Activated CD4-positive, CD25-positive, alpha-beta regulatory T cell treated with anti-CD3 and anti-CD28 coated beads, Interleukin-2, amount 50 U/mL, for 24 hours (primary cell): Measurements from ENCODE around the gene ACSF2.
A peak's percentile ranks its signal among the peaks of the same experiment; 100 is the strongest.

Experiments
- ATAC-seq, 2 donors: fragments of 150-1000 bp; cut with Tn5 transposase; one replicate each; pipeline ENCODE4 v1.10.0; 2021; ENCODE audit warnings: mild to moderate bottlenecking in 1 of 2, moderate library complexity in 1 of 2

ACSF2 gene

GRCh38 chr17:50478391-50479381 is 52.7 kb downstream of the ACSF2 start, which contains the start of gene RSAD1:
RSAD1 (plus strand) TSS chr17:50478860; CDS start chr17:50478885, 25 bp downstream.
- ATAC-seq, result peak; percentile 91 to 94

GRCh38 chr17:50479522-50480141 is 53.6 kb downstream of the ACSF2 start:
- peak; percentile 49 to 50 for ATAC-seq

DNA sequence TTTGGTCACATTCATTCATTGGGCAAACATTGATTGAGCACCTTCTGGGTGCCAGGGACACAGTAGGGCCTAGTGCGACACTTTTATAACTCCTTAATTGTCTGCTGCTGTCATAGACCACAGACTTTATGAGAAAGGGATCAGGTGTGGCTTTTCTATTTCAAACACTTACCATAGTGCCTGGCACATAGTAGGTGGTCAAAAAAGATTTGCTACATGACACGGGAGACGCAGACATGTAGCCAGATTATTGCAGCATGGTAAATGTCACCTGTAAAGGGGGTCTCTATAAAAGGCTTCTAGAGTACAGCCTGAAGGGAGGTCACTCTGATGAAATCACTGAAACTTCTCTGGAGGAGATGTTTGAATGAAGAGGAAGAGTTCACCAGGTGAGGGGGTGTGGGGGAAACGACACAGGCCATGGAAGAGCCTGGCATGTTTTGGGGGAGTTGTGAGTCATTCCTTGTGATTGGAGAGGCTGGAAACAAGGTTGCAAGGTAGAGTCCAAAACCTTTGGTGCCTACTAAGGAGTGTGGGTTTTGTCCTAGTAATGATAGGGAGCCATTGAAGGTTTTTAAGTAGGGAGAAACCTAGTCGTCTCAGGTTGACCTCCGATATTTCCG is 54.2 kb downstream of the ACSF2 start:
- no peak for ATAC-seq

GRCh38 chr17:50480854-50481490 is 55.0 kb downstream of the ACSF2 start:
- ATAC-seq, result no peak

- ATAC-seq, result no peak
These were observed 55.6 kb downstream of the ACSF2 start for GRCh38 chr17:50481648-50482047.

DNA sequence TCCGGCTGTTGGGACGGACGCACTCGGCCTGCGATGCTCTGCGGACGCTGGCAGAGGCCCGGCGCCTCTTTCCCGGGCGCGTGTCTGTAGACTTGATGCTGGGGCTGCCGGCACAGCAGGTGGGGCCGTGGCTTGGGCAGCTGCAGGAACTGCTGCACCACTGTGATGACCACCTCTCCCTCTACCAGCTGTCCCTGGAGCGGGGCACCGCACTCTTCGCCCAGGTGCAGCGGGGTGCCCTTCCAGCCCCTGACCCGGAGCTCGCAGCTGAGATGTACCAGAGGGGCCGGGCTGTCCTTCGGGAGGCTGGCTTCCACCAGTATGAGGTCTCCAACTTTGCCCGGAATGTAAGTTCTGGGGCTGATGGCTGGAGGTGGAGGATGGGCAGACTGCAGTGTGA is 56.1 kb downstream of the ACSF2 start:
- ATAC-seq, result no peak

DNA sequence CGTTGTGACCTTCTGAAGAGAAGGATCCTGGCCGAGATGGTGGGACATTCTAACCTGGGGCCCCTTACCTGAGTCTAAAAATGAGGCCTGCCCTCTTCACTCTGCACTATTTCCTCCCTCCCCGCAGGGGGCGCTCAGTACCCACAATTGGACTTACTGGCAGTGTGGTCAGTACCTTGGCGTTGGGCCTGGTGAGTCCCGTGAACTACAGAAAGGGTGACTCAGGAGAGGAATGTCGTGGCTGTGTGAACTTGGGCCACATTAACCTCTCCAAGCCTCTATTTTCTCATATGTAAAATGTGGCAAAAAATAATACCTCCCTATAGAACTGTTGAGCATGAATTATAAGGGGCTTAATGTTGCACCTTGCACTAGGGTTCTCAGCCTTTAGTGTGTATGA is 56.5 kb downstream of the ACSF2 start:
- peak; percentile 15 to 22 for ATAC-seq

GRCh38 chr17:50483266-50483665 is 57.2 kb downstream of the ACSF2 start:
- ATAC-seq, result no peak

DNA sequence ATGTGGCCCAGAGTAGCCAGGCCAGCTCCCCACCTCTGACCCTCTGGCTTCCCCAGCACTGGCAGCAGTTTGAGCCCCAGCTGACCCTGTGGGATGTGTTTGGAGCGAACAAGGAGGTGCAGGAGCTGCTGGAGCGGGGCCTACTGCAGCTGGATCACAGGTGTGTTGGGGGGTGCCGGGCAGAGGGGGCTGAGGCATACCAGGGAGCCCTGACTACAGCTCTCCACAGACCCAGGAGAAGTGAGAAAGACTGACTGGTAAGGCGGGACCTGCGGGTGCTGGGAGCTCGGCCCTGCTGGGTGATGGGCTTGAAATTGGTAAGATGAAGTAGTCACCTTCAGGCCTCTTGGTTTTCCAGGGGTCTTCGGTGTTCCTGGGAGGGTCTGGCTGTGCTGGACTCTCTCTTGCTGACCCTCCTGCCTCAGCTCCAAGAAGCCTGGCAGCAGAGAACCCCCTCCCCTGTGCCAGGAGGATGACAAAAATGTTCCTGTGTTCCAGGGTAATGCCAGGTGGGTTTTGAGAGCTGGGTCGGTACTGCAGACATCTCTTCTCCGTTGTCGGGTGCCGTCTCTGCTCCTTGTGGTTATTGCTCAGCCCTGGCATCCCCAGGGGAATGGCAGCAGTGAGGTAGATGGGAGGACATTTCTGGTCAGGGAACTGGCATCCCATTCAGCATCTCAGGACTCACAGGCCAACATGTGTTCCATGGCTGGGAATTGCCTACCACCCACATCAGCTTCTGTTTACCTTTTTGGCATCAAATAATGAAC is 58.6 kb downstream of the ACSF2 start:
- ATAC-seq, result no peak

DNA sequence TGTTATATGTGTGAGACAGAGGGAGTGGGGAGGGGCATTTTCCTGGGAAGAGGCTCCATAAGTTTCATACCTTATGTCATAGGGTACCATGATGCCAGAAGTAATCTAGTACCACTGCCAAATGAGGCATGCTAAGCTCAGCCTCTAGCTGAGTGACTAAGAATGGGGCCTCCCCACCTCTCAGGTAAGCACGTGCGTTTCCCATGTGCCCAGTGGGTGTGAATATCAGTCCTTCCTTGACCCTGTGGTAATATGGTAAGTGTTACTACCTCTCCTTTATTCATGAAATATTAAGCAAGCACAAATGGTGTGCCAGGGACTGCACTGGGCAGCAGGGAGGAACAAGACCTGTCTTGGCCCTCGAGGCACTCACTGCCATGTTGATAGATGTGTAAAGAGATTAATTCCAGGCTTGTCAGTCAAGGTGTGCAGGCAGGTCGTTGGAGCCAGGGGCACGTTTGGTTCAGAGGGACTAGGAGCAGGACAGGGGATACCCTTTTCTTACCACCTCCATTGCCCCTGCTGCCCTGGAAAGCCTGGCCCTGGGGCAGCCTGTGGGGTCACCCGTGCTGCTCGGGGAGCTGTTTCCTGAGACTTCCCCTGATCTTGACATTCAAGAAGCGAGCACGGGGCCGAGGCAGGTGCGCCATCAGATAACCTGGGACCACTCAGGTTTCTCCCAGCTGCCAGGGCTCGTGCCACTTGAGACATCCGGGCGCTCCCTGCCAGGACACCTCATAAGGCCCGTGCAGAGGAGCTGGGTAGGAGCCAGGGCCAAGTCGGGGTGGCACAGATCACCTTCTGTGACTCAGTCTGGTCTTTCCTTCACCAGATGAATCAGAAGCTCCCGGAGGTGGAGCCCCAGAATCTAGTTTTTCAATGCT is 61.4 kb downstream of the ACSF2 start:
- ATAC-seq, result peak in 1 of 2 donors; percentile 48

- no peak for ATAC-seq
These were observed 62.9 kb downstream of the ACSF2 start for GRCh38 chr17:50488880-50489279.

- ATAC-seq, result no peak
These were observed 65.5 kb downstream of the ACSF2 start for GRCh38 chr17:50491505-50491904.

DNA sequence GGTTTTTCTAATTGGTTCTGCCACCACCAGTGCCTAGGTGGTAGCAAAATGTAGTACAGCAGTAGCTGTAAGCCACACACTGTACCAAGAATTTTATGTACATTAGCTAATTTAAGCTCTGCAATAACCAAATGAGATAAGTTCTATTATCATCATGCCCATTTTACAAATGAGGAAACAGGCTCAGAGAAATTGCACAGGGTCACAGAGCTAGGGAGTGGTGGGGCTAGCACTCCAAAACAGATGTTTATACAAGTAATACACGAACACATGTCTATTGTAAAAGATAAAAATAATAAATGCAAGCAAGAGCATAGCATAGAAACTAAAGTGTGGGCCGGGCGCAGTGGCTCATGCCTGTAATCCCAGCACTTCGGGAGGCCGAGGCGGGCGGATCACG is 66.2 kb downstream of the ACSF2 start:
- no peak for ATAC-seq

DNA sequence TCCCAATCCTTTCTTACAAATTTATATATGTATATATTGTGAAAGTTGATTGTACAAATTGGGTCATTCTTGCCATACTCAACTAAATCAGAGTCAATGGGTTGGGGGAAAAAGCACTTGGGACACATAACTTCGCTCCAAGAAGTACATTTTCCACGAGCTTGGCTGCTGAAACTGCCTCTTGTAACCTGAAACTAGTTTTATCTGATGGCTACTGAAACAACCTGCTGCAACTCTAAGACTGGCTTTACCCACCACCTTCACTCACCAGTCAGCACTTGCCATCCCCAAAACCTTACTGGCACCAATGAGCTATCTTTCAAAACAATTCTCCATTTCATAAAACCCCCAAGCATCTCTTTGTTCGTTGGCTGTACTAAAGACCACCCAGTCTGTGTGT is 67.7 kb downstream of the ACSF2 start:
- ATAC-seq, result no peak

- no peak for ATAC-seq
These were observed 69.3 kb downstream of the ACSF2 start for GRCh38 chr17:50495217-50495823.

DNA sequence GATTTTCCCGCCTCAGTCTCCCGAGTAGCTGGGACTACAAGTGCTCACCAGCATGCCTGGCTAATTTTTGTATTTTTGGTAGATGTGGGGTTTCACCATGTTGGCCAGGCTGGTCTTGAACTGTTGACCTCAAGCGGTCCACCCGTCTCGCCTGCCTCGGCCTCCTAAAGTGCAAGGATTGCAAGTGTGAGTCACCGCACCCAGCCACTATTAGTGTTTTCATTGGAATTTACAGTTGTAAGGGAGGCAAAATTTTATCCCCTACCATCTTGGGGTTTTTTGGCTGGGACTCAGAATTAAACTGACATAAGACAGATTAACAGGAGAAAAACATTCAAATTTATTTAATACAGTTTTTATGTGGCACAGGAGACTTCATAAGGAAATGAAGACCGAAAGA is 69.9 kb downstream of the ACSF2 start:
- no peak for ATAC-seq

DNA sequence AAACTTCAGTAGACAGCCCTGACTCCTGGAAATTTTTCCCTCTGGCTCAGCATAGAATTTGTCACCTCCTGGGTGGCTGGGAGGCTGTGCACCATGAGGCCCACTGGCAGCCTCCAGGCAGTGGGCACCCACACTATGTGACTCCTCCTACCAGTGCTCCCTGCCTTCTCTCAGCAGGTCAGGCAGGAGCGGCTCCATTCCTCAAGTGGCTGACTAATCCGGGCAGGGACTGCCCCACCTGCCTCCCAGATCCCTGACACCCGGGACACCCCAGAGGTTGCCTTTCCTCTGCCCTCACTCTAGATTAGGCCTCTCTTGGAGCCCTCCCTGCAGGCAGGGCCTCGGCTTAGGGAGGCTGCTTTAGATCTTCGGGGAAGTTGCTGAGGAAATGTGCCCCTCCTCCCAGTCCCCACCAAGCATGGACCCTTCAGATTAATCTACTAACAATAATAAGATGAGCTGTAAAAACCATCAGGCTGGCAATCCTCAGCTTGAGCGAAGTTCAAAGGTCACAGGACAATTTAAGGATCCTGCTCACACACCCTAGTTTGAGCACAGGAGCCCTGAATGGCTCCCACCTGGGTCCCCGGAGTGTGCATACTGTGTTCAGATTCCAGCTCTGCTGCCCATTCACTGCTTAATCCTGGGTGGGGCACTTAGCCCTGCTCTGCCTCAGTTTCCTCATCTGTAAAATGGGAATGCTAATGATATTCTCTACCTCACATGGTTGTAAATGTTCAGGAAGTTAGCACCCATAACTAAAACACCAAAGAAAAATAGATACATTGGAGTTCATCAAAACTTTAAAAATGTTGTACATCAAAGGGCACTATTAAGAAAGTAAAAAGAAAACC is 72.2 kb downstream of the ACSF2 start:
- no peak for ATAC-seq

- no peak for ATAC-seq
These were observed 73.3 kb downstream of the ACSF2 start for GRCh38 chr17:50499270-50499669.

GRCh38 chr17:50499721-50500120 is 73.7 kb downstream of the ACSF2 start:
- no peak for ATAC-seq

DNA sequence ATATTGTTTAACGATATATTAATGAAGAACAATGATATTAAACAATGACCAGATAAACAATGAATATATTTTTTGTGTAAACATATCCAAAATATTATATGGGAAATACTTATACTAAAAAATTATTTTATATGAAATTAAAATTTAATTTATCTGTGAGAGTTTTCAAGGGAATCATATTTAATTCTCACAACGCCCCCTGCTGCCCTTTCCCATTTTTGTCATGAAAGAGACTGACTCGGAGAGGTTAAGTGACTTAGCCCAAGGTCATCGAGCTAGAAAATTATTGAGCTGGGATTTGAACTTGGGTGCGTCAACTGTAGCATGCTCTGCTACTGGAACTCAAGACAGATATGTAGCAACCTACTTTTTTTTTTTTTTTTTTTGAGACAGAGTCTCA is 75.0 kb downstream of the ACSF2 start:
- no peak for ATAC-seq
